ENCODE data around the gene ANKLE1. TPM values are rescaled to one million over a fixed set of nuclear protein-coding genes. Genes with fewer than 3 reads are reported as not detected.
"Not testable (repeated sequence)": the region's sequence is repeated elsewhere in the genome, so short reads cannot be mapped to it uniquely, and the experiment has no call there.

ANKLE1 gene
- total and polyA plus RNA-seq, 10 of the 15 experiments (the other 5 are each of a cell fraction or from before 2014, with no cell fraction given) = 2.2 to 17.9 (median 10.9) TPM

- TF ChIP-seq NFYB (IDR thresholded peaks at IDR 0.05; ENCODE audit: insufficient read depth, low read depth, low read length) = no peak
- no peak for TF ChIP-seq JUND (IDR thresholded peaks at IDR 0.05; ENCODE audit: low read depth, low read length)
- peak; percentile 37 for TF ChIP-seq SP1 (IDR thresholded peaks at IDR 0.05; ENCODE audit: low read depth, low read length)
- peak; percentile 21 for TF ChIP-seq MEF2B (IDR thresholded peaks at IDR 0.05; ENCODE audit: partially characterized antibody, poor library complexity, severe bottlenecking)
- H3K9me3 ChIP-seq (replicated peaks; ENCODE audit: control insufficient read depth, insufficient read depth, low read length) = no peaks in the 10 kb centered on the region; the same call in 1 of the 3 replicates
- WGBS (ENCODE audit: insufficient coverage, insufficient replicate concordance, low lambda C conversion rate, missing lambda C conversion rate) = 78% methylated on average over 48 of the region's 48 CpGs
- peaks cover 4% of the 10 kb centered on the region; the same call in 1 of the 2 replicates for H3K4me1 ChIP-seq (ENCODE audit: control insufficient read depth, insufficient read depth, low read length)
- no peaks in the 10 kb centered on the region for H4K20me1 ChIP-seq (ENCODE audit: control insufficient read depth, insufficient read depth)
- no peak for FAIRE-seq
- peak; percentile 47 for ATAC-seq
- SMC1A ChIA-PET (ENCODE audit: uncharacterized antibody, unreplicated experiment) = interaction anchor here (1.1 kb wide), 1 partner anchor 11 kb away, joined by 4 read pairs; no protein-coding TSS in a partner anchor
- in situ Hi-C loops (cut with MboI) (loop anchor here (5.0 kb wide), 1 partner anchor 93 kb away; no protein-coding TSS in a partner anchor), intact Hi-C loops (cut with micrococcal nuclease; ENCODE audit: unreplicated experiment) (loop anchor here (5.0 kb wide), 1 partner anchor 43 kb away; the partner anchor contains the start of gene GTPBP3)
- POLR2A ChIA-PET = interaction anchor here (1.9 kb wide), 1 partner anchor 15 kb away, joined by 5 read pairs; the partner anchor contains the start of gene DDA1
- CTCF ChIA-PET = interaction anchor here (4.5 to 6.5 kb wide), 2 partner anchors 10 to 93 kb away, joined by 43 to 81 read pairs; partner anchors contain the start of genes ABHD8 and MRPL34
- RAD21 ChIA-PET (ENCODE audit: unreplicated experiment) = interaction anchor here (1.2 to 3.2 kb wide), 3 partner anchors 9 to 91 kb away, joined by 3 to 17 read pairs (median 14); partner anchors contain the start of genes ABHD8 and MRPL34
- no peak overlapping the region for H3K9ac ChIP-seq (ENCODE audit: control insufficient read depth, insufficient read depth, low read length)
- H3K79me2 ChIP-seq (ENCODE audit: control insufficient read depth, insufficient read depth, low read length) = no peaks in the 10 kb centered on the region; the same call in 1 of the 2 replicates
- DNase-seq (ENCODE audit: low read depth, low spot score) = no peak
- no peak overlapping the region for H3K4me2 ChIP-seq (ENCODE audit: control insufficient read depth, insufficient read depth)
- no peak overlapping the region for H2AFZ ChIP-seq (ENCODE audit: control insufficient read depth, low read depth, low read length)
- BruUV-seq (replicated peaks) = no TSS peak
- no peaks in the 10 kb centered on the region for H3K36me3 ChIP-seq (ENCODE audit: control insufficient read depth in 2 of 2, insufficient read depth in 2 of 2, low read length in 1 of 2)
- H3K27ac ChIP-seq (ENCODE audit: control insufficient read depth, insufficient read depth) = no peak overlapping the region
- no peaks in the 10 kb centered on the region for H3K27me3 ChIP-seq (replicated peaks in 1 of 2; ENCODE audit: control insufficient read depth in 2 of 2, insufficient read depth in 2 of 2, low read length in 1 of 2)
- no peak overlapping the region for H3K4me3 ChIP-seq
These were observed 12.6 kb downstream of the ANKLE1 start for GRCh38 chr19:17294051-17294891.

GRCh38 chr19:17295551-17295950 is 13.8 kb downstream of the ANKLE1 start:
- WGBS (ENCODE audit: insufficient coverage, insufficient replicate concordance, low lambda C conversion rate, missing lambda C conversion rate) = 100% methylated on average over 6 of the region's 6 CpGs
- H3K9me3 ChIP-seq (replicated peaks; ENCODE audit: control insufficient read depth, insufficient read depth, low read length); DNase-seq (ENCODE audit: low read depth, low spot score); H3K4me1 ChIP-seq (ENCODE audit: control insufficient read depth, insufficient read depth, low read length); intact Hi-C loops (cut with micrococcal nuclease; ENCODE audit: unreplicated experiment); RAD21 ChIA-PET (ENCODE audit: unreplicated experiment); H3K27ac ChIP-seq (ENCODE audit: control insufficient read depth, insufficient read depth); POLR2A ChIA-PET; H2AFZ ChIP-seq (ENCODE audit: control insufficient read depth, low read depth, low read length); H3K79me2 ChIP-seq (ENCODE audit: control insufficient read depth, insufficient read depth, low read length); H3K27me3 ChIP-seq (replicated peaks in 1 of 2; ENCODE audit: control insufficient read depth in 2 of 2, insufficient read depth in 2 of 2, low read length in 1 of 2); ATAC-seq; H4K20me1 ChIP-seq (ENCODE audit: control insufficient read depth, insufficient read depth); FAIRE-seq; H3K4me2 ChIP-seq (ENCODE audit: control insufficient read depth, insufficient read depth); H3K9ac ChIP-seq (ENCODE audit: control insufficient read depth, insufficient read depth, low read length); in situ Hi-C loops (cut with MboI); H3K4me3 ChIP-seq; BruUV-seq (replicated peaks); H3K36me3 ChIP-seq (ENCODE audit: control insufficient read depth in 2 of 2, insufficient read depth in 2 of 2, low read length in 1 of 2): not testable (repeated sequence)
- CTCF ChIA-PET = interaction anchor here (1.4 to 4.5 kb wide), 2 partner anchors 9 to 90 kb away, joined by 4 to 43 read pairs; partner anchors contain the start of genes ABHD8 and MRPL34
- SMC1A ChIA-PET (ENCODE audit: uncharacterized antibody, unreplicated experiment) = interaction anchor here (0.9 kb wide), 1 partner anchor 55 kb away, joined by 3 read pairs; no protein-coding TSS in a partner anchor

Data from GM12878 (cell line).